ENCODE data around the gene KRTAP5-1.

Gene KRTAP5-1

DNA sequence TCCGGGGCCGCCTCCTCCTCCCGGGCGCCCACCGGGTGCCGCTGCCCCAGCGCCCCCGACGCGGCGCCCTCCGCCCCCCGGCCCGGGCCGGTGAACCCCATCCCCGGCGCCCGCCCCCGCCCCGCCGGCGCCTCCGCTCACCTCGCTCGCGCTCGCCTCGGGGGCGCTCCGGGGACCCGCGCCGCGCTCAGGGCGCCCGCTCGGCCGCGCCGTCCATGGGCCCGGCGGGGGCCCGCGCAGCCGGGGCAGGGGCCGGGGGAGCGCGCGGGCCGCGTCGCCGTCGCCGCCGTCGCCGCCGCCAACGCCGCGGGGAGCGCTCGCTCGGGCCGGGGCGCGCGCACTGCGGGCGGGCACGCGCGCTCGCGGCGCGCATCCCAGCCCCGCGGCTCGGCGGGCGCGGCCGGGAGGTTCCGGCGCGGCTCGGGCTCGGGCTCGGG is 13.3 kb downstream of the KRTAP5-1 start:
- DNase-seq (ENCODE audit: low read depth), result no peak

DNA sequence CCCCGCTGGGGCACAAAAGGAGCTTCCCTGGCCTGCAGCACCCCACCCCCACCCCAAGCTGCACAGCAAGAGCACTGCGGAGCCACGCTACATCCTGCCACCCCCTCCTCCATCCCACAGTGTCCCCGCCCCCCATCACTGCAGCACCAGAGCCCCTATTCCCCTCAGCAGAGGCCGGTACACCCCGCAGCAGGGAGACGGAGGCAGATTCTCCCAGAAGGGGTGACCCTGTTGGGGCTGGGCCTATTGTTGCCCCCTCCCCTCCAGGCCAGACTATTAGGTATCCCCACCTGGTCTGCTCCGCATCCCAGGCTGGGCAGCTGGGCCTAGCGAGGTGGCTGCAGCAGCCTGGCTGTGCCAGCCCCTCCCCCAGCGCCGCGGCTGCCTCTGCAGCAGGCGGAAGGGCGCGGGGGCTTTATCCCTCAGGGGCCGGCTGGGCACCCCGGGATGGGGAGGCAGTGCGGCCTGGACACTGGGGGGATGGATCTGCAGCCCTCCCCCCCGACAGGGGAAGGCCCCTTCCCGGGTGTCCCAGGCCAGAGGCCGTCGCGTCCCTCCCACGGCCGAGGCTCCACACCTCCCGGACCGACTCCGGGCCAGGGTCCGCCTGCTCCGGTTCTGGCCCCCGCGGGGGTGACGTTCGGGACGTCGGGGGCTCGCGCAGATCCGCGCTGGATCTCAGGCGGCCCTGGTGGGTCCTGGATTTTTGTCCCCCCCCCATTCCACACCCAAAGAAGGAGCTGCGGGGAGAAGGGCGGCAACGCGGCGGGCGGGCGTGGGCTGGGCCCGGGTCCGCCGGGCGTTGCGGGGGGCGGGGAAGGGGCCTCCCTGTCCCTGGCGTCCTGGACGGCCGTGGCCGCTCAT is 14.0 kb downstream of the KRTAP5-1 start:
- no peak for DNase-seq (ENCODE audit: low read depth)

DNA sequence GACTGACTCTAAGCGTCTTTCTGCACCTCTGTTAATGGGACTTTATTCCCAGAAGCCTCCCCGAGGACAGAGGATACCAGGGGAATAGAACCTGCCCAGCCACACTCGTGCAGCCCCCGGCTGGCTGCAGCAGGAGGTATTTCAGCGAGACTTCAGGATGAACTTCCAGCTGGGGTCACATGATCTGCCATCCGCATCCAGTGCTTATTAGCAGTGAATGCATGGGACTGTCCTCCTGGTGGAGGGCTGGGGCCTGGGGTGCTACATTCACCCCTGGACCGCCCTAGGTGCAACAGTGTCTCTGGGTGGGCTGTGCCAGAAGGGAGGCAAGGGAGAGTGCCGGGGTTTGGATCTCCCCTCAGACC is 14.6 kb downstream of the KRTAP5-1 start:
- DNase-seq (ENCODE audit: low read depth), result no peak

GRCh38 chr11:1570001-1570453 is 15.1 kb downstream of the KRTAP5-1 start:
- no peak for DNase-seq (ENCODE audit: low read depth)

DNA sequence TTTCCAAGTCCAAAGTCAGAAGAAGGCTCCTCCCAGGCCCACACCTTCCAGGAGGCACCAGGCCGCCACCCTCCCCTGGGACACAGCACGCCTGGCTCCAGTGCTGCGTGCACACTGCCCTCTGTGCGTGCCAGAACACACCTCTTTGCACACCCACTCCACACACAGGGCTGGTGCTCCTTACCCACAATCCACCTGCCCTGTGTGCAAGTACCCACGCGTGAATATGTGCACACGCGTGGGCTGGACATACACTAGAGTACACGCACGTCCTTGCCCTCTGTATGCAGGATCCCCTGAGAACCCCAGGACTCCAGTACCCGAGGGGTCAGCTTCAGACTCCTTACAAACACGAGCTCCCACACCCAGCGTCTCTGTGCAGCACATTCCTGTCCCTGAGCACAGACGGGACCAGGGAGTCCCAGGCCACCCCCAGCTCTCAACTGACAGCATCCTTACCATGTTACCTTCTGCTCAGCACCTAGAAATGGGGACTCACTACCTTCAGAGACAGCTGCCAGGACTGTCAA is 15.8 kb downstream of the KRTAP5-1 start:
- DNase-seq (ENCODE audit: low read depth), result no peak

DNA sequence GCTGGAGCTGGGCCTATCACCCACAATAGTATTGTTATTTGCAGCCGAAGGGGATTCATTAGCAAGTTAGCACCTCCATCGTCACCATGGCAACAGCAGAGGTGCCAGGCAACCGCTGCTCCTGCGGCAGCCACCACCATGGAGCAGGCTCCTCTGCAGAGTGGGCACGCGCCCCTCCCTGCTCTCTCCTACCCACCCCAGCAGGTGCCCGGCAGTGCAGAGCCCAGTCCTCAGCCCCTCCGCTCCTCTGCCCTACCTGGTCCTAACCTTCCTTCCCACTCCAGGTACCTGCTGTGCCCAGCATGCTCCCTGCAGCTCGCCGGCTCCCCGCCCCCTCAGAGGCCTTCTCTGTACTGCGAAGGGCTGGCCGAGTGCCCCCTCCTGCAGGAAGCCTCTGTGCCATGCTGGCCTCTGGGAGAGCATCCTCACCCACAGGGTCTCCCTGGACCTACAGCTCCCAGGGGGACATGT is 16.6 kb downstream of the KRTAP5-1 start:
- no peak for DNase-seq (ENCODE audit: low read depth)

DNA sequence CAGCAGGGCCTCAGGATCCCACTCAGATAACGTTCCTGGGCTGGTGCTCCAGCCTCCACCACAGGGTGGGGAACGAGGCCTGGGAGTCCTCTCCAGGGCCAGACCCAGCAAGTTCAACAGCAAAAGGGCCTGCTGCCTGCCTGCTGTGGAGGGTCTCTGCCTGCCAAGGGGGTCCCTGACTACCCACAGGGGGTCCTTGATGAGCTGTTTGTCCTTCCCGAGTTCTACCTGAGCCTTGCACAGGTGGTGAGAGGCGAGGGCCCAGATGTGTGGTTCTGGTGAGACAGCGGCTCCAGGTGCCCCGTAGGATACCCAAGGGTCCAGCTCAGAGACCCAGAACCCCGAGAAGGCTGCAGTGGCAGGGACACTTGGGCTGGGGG is 17.4 kb downstream of the KRTAP5-1 start:
- no peak for DNase-seq (ENCODE audit: low read depth)

DNA sequence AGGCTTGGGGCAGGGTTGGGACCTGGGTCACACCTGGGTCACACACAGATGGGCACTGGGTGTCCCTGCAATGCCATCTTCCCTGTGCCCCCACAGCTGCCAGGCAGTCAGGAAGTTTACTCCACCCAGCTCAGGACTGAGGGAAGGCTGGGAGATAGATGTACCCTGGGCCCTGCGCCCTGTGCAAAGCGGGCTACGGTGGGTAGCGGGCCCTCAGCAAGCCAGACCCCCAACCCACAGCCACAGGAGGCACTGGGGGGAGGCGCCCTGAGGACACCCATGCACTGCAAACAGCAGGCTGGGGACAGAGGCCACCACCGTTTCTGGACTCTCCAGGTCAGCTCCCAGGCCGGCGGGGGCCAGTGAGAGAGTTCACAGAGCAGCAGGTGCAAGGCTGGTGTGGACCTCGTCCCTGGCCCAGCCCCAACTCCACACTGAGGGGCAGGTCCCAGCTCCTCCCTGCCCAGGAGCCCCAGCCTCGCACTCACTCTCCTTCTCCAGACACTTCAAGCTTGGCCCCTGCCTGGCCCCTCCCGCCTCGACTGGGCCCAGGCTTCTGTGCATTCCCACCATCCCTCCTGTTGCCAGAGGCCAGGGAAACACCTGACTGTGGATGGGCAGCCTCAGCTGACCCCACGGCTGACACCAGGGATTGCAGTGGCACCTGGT is 17.9 kb downstream of the KRTAP5-1 start:
- no peak for DNase-seq (ENCODE audit: low read depth)

DNA sequence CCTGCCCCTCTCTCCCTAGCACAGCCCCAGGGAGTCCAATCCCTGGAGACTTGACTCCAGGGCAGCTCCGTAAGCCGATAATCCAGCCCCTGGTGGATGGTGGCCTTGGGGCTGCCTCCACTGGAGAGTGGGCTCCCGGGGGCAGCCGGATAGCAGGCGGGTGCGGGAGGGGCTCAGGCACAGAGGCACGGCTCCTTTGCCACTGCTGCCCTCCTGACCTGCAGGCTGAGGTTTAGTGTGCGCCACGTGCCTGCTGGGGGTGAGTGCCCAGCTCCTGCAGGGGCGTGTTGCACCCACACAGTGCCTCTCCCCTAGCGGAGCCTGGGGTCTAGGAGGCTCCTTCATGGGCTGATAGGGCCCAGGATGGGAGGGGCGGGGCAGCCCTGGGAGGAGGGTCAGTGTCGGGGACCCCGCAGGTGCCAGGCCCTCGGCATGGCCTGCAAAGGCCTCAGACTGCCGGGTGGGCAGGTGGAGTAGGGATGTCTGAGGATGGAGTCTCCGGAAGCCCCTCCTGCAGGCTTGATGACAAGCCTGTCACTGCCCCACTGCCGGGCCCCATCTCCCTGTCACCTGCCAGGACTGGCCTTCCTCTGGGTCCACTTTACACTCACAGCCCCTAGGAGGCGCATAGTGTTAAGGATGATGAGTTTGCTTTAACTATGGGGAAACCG is 18.6 kb downstream of the KRTAP5-1 start:
- no peak for DNase-seq (ENCODE audit: low read depth)

DNA sequence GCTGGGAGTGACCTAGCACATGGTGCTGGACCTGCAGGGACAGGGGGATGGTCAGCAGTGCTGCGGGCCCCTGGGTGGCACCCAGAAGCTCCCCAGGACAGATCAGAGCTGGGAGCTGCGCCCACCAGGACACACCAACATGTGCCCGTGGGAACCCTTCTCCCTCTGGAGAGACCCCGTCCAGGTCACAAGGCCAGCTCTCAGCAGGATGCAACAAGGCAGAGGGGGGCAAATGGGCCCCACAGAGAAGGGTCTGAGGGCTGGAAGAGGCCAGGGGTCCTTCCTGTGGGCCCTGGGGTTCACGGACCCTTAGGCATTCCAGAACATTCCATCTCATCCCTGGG is 19.2 kb downstream of the KRTAP5-1 start:
- DNase-seq (ENCODE audit: low read depth), result no peak

GRCh38 chr11:1565173-1565903 is 19.7 kb downstream of the KRTAP5-1 start:
- no peak for DNase-seq (ENCODE audit: low read depth)

DNA sequence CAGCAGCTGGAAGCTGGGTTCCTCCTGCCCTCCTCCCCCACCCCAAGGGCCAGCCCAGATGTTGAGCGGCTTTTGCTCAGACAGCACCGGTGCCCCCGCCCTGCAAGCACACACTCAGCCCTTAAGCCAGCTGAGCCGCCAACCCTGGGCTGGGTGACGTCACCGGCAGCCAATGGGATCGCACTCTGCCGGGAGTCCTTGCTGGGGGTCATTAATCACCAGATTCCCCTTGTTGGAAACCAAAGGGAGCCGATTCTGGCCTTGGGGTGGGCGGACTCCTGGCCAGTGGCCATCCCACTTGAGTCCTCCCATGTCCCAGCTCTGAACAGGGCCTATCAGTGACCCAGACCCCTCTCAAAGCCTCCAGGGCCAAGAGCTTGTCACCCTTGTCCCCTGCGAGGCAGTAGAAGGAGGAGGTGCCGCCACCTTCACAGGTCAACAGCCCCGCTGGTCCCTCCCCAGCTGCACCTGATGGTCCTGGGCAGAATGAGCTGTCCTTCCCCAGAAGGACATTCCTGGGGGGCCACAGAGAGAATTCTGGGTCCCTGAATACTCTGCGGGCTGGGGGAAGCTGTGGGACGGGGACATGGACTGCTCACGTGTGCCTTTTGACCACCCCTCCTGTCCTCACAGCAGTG is 20.4 kb downstream of the KRTAP5-1 start:
- no peak for DNase-seq (ENCODE audit: low read depth)

DNA sequence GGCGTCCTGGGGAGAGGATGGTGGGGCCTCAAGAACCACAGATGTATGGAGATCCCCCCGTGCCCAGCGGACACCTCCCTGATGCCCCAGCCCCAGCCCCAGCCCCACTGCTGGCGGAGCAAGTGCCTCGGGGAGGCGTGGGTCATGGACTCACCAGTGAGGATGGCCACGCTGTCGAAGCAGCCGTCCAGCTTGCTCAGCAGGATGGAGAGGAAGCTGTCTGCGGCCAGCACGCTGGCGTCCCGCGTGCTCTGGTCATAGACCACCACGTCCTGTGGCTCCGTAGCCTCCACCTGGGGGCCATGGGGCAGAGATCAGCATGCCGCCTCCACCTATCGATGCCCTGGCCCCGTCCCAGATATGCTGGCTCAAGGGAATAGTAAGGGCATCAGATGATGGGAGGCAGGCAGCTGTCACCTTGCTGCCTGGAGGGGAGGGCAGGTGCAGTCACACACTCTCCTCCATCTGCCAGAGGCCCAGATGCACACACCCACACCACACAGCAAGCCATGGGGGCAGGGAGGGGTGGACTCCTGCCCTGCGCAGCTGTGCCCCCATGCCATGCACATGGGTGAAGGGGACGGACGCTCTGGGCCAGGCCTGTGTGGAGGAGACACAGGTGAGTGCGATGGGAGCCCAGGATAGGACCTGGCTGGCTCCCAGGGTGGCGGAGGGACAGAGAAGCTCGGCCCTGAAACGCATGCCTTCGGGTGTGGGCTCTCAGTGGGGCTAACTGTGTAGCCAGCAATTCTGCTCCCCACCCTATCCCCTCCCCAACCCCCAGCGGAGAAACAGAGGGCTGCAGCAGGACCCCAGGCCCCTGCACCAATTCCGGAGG is 21.2 kb downstream of the KRTAP5-1 start:
- no peak for DNase-seq (ENCODE audit: low read depth)

DNA sequence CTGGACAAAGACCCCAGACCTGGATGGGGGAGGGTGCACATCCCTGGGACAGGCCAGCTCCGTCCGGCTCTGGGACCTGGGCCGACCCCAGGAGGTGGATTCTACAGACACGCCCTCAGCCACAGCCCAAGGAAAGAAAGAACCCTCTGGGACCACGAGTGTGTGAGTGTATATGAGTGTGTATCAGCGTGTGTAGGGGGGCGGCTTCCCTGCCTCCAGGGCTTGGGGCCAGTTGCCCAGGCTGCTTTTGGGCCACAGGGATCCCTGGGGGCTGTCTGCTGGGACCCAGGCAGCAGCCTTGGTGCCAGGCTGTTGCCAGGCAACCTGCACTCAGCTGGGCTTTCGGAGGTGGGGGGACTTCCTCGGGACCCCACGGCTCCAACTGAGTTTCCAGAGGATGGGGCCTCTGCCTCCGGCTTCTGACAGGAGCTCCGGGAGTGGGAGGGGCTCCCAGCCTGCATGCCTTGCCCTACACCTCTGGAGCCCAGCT is 21.9 kb downstream of the KRTAP5-1 start:
- DNase-seq (ENCODE audit: low read depth), result no peak

DNA sequence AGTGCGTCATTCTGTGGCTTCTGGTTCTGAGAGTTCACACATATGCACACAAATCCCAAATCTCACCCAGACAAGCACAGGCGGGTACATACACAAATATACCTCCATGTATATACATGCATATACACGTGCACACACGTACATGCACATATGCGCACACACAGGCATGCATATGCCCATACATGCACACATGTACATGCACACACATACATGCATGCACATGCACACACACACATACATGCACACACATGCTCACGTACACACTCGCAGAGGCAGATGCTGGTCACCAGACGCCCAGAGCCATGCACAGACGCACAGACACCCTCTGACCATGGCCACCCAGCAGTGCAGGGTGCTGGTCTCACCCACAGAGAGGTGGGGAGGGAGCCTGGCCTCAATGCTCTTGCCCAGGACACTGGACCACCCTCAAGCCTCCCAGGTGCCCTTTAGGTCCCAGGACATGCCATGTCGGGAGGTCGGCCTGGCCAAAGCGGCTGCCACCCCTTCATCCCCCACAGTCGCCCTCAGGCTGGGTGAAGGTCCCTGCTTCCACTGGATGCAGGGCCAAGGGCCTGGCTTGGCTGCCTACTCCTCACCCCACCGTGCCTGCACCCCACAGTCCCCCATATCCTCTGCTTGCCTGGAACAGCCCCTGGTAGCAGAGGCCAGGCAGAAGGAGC is 22.5 kb downstream of the KRTAP5-1 start:
- no peak for DNase-seq (ENCODE audit: low read depth)

- DNase-seq (ENCODE audit: low read depth), result no peak
These were observed 23.1 kb downstream of the KRTAP5-1 start for GRCh38 chr11:1561955-1562354.

DNA sequence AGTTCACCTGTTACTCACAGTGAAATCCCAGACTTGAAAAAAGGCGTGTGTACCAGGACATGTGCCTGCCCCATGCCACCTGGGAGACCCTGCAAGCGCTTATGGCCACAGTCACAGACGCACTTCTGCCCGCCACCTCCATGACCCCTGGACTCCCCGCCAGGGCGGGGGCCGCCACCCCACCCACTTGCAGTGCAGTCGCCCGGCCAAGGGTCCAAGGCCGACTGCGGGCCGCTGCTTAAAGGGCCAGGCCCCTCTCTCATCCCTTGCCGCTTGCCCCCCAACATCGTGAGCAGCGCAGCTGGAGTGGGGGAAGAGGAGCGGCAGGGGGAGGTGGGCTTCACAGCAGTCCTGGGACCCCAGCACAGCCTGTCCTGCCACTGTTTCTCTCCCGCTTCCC is 23.8 kb downstream of the KRTAP5-1 start:
- DNase-seq (ENCODE audit: low read depth), result no peak

- no peak for DNase-seq (ENCODE audit: low read depth)
These were observed 24.3 kb downstream of the KRTAP5-1 start for GRCh38 chr11:1560649-1561251.

GRCh38 chr11:1560002-1560648 is 25.0 kb downstream of the KRTAP5-1 start:
- no peak for DNase-seq (ENCODE audit: low read depth)
